Spleen (tissue), 11 donors: ENCODE results near the gene ANKRD11. TPM values are rescaled to one million over a fixed set of nuclear protein-coding genes. Genes with fewer than 3 reads are reported as not detected.

Experiments
- DNase-seq: peaks from one replicate; pipeline ENCODE4 v3.0.0-alpha.2; 2020
- H3K27ac ChIP-seq, 8 donors: fragments of 200-600 bp; sonication (generic) in 7 of 8; 1 replicate in 4 of 8; 2 replicates in 4 of 8; pipeline versions ENCODE4 v1.5.0 to v1.8.0; 2016 to 2021; ENCODE audit warnings: inconsistent platforms in 4 of 8, mild to moderate bottlenecking in 4 of 8, moderate library complexity in 1 of 8
- H3K27me3 ChIP-seq, 7 donors: fragments of 200-600 bp; sonication (generic) in 6 of 7; replicated peaks in 1 of 7; 1 replicate in 4 of 7; 2 replicates in 3 of 7; pipeline versions ENCODE4 v1.5.0 to v1.8.0; 2016 to 2021; ENCODE audit warnings: inconsistent platforms in 3 of 7, mild to moderate bottlenecking in 1 of 7
- H3K36me3 ChIP-seq, 6 donors: fragments of 200-600 bp; sonication (generic) in 5 of 6; 1 replicate in 4 of 6; 2 replicates in 2 of 6; pipeline versions ENCODE4 v1.5.0 to v1.8.0; 2016 to 2021; ENCODE audit warnings: inconsistent platforms in 2 of 6
- H3K4me1 ChIP-seq, 6 donors: fragments of 200-600 bp; sonication (generic) in 5 of 6; 1 replicate in 3 of 6; 2 replicates in 3 of 6; pipeline versions ENCODE4 v1.5.0 to v1.8.0; 2016 to 2021; ENCODE audit warnings: inconsistent platforms in 3 of 6
- H3K4me3 ChIP-seq, 8 donors: fragments of 200-600 bp; sonication (generic) in 7 of 8; 1 replicate in 4 of 8; 2 replicates in 4 of 8; pipeline versions ENCODE4 v1.5.0 to v1.8.0; 2016 to 2021; ENCODE audit warnings: inconsistent platforms in 4 of 8, mild to moderate bottlenecking in 4 of 8, moderate library complexity in 2 of 8
- H3K9me3 ChIP-seq, 8 donors: fragments of 200-600 bp; sonication (generic) in 7 of 8; 1 replicate in 4 of 8; 2 replicates in 4 of 8; pipeline versions ENCODE4 v1.5.0 to v1.8.0; 2016 to 2021; ENCODE audit warnings: inconsistent platforms in 4 of 8
- CTCF ChIP-seq, 11 experiments: fragments of 200-600 bp in 7 of 11; fragments of 450-650 bp in 4 of 11; sonication (generic) in 4 of 11; IDR thresholded peaks in 8 of 11; conservative IDR thresholded peaks in 3 of 11; 1 replicate in 7 of 11; 2 replicates in 4 of 11; pipeline versions ENCODE4 v1.4.0 to v1.8.0; 2016 to 2021; ENCODE audit warnings: antibody characterized with exemption in 11 of 11, inconsistent platforms in 4 of 11, mild to moderate bottlenecking in 1 of 11
- POLR2A ChIP-seq, 3 donors: fragments of 450-650 bp; IDR thresholded peaks; one replicate each; pipeline ENCODE4 v1.5.1; 2017; ENCODE audit warnings: antibody characterized with exemption in 3 of 3, mild to moderate bottlenecking in 1 of 3
- POLR2AphosphoS5 ChIP-seq, 3 donors: sonication (generic); formaldehyde crosslinking; IDR thresholded peaks; one replicate each; pipeline ENCODE4 v1.5.1; 2017; ENCODE audit warnings: antibody characterized with exemption in 3 of 3
- WGBS, 5 donors: extraction: QIAGEN DNeasy Blood & Tissue Kit in 3 of 5; methylation state at CpG; one replicate each; pipeline versions ENCODE4 v1.1.5 to v1.1.7; 2013 to 2018; 5-methylcytosine and 5-hydroxymethylcytosine counted together
- intact Hi-C: fragments of 100-400 bp; cut with DNase I; formaldehyde crosslinking; loops from one replicate; pipeline ENCODE4 v1.15.0; 2023; ENCODE audit warnings: low total_unique reads
- polyA plus RNA-seq, 3 donors: library from polyadenylated mRNA; stranded (reverse); fragments of 200-250 nt; gene quantifications; one replicate each; pipeline ENCODE4 v1.2.1, GENCODE V29; 2013
- total RNA-seq, 7 donors: library from RNA; depleted of rRNA in 3 of 7; stranded (reverse); fragments of >200 nt in 3 of 7; fragmentation: NEBNext Ultra II Directional in 4 of 7; extraction: Animal tissue kit (Norgen Biotek cat#: 25700) in 4 of 7; gene quantifications; one replicate each; pipeline versions ENCODE4 v1.1.0 to v1.2.1, GENCODE V29; 2016 to 2021
- donor health status: healthy with polysubstance abuse.
- donor health status: DM: no; HTN: no; CAD: no; lungs with moderate emphysema.
- donor health status: DM: no; HTN: no; CAD: no.
- donor health status: Bipolar disorder and iron deficiency.
- donor health status: healthy.
- donor health status: DM: no; HTN: no; CAD: no.
- donor health status: DM: yes; HTN: yes; CAD: no.

Gene ANKRD11
- total and polyA plus RNA-seq, 10 donors = 29.0 to 203 (median 128) TPM

- intact Hi-C loops = no loop called here
- 90 to 93% (median 92%) methylated on average over 31 to 36 of the region's 36 CpGs for WGBS, 5 donors
- Histone ChIP-seq H3K4me3 (no peak overlapping the region), H3K27me3 (no peaks in the 10 kb centered on the region), H3K27ac (no peak overlapping the region), H3K36me3 (peaks cover 0 to 19% (median 0%) of the 10 kb centered on the region in 6 donors), H3K9me3 (no peaks in the 10 kb centered on the region), H3K4me1 (peaks cover 14 to 95% (median 69%) of the 10 kb centered on the region in 6 donors)
- DNase-seq = no peak
- TF ChIP-seq POLR2AphosphoS5 (IDR thresholded peaks at IDR 0.05) = peak in 2 of 3 donors; percentile 13 to 41
- no peak for TF ChIP-seq POLR2A (IDR thresholded peaks at IDR 0.05)
These were observed 146.6 kb downstream of the ANKRD11 start for GRCh38 chr16:89343501-89344457.

GRCh38 chr16:89341697-89342694, 148.4 kb downstream of the ANKRD11 start:
- Histone ChIP-seq H3K36me3 (peaks cover 0 to 19% (median 0%) of the 10 kb centered on the region in 6 donors), H3K9me3 (no peaks in the 10 kb centered on the region), H3K4me1 (peaks cover 14 to 97% (median 70%) of the 10 kb centered on the region in 6 donors), H3K27me3 (no peaks in the 10 kb centered on the region), H3K27ac (peak overlapping the region in 1 of 8 donors; percentile 36), H3K4me3 (no peak overlapping the region)
- intact Hi-C loops = no loop called here
- TF ChIP-seq CTCF (IDR thresholded peaks at IDR 0.05 in 8 of 11, conservative IDR thresholded peaks at IDR 0.05 in 3 of 11) = no peak
- TF ChIP-seq POLR2A (IDR thresholded peaks at IDR 0.05) = no peak
- peak in 2 of 3 donors; percentile 24 to 25 for TF ChIP-seq POLR2AphosphoS5 (IDR thresholded peaks at IDR 0.05)
- DNase-seq = no peak
- WGBS, 5 donors = 72 to 81% (median 79%) methylated on average over 27 to 35 of the region's 35 CpGs

- WGBS, 5 donors = 74 to 82% (median 76%) methylated on average over 7 of the region's 7 CpGs
- Histone ChIP-seq H3K9me3 (no peaks in the 10 kb centered on the region), H3K27ac (peak overlapping the region in 1 of 8 donors; percentile 36), H3K36me3 (peaks cover 0 to 19% (median 0%) of the 10 kb centered on the region in 6 donors), H3K4me1 (peaks cover 11 to 97% (median 68%) of the 10 kb centered on the region in 6 donors), H3K4me3 (no peak overlapping the region), H3K27me3 (no peaks in the 10 kb centered on the region)
- TF ChIP-seq POLR2AphosphoS5 (IDR thresholded peaks at IDR 0.05) (no peak), CTCF (IDR thresholded peaks at IDR 0.05 in 8 of 11, conservative IDR thresholded peaks at IDR 0.05 in 3 of 11) (no peak), POLR2A (IDR thresholded peaks at IDR 0.05) (no peak)
- intact Hi-C loops = no loop called here
- no peak for DNase-seq
These were observed 149.1 kb downstream of the ANKRD11 start for GRCh38 chr16:89341279-89341678.

GRCh38 chr16:89338863-89339262, 151.5 kb downstream of the ANKRD11 start:
- Histone ChIP-seq H3K36me3 (peaks cover 0 to 12% (median 0%) of the 10 kb centered on the region in 6 donors), H3K27ac (no peak overlapping the region), H3K4me1 (peaks cover 22 to 97% (median 69%) of the 10 kb centered on the region in 6 donors), H3K27me3 (no peaks in the 10 kb centered on the region), H3K9me3 (no peaks in the 10 kb centered on the region), H3K4me3 (no peak overlapping the region)
- TF ChIP-seq POLR2AphosphoS5 (IDR thresholded peaks at IDR 0.05) (no peak), POLR2A (IDR thresholded peaks at IDR 0.05) (no peak), CTCF (IDR thresholded peaks at IDR 0.05 in 8 of 11, conservative IDR thresholded peaks at IDR 0.05 in 3 of 11) (no peak)
- DNase-seq = no peak
- intact Hi-C loops = loop anchor here (10.0 kb wide), 1 partner anchor 146 kb away; no protein-coding TSS in a partner anchor
- WGBS, 5 donors = 72 to 92% (median 87%) methylated on average over 6 of the region's 6 CpGs
